Measurements from ENCODE around the gene XIAP.

The XIAP gene

GRCh38 chrX:123959281-123960063 is 99.6 kb downstream of the XIAP start:
- in situ Hi-C loops (cut with MboI; ENCODE audit: low sequenced_read_pairs): no loop called here

GRCh38 chrX:123960956-123961267 is 101.1 kb downstream of the XIAP start:
- in situ Hi-C loops (cut with MboI; ENCODE audit: low sequenced_read_pairs): no loop called here

- in situ Hi-C loops (cut with MboI; ENCODE audit: low sequenced_read_pairs): no loop called here
Measured at GRCh38 chrX:123961268-123962005, 101.6 kb downstream of the XIAP start, which contains the start of gene STAG2. TSS of gene STAG2 (plus strand) at chrX:123961706. CDS start at chrX:124022628, 60,922 bp downstream.

- in situ Hi-C loops (cut with MboI; ENCODE audit: low sequenced_read_pairs): no loop called here
Measured at GRCh38 chrX:123962006-123962467, 102.2 kb downstream of the XIAP start.

GRCh38 chrX:123962794-123963373 is 103.0 kb downstream of the XIAP start:
- in situ Hi-C loops (cut with MboI; ENCODE audit: low sequenced_read_pairs): no loop called here

Measured in hTERT RPE-1 (cell line).